ENCODE data around the gene CHCHD3.
A peak's percentile ranks its signal among the peaks of the same experiment; 100 is the strongest.
"Not testable (repeated sequence)": the region's sequence is repeated elsewhere in the genome, so short reads cannot be mapped to it uniquely, and the experiment has no call there.

Gene CHCHD3

GRCh38 chr7:133009426-133010252 lies 72.3 kb downstream of the CHCHD3 start:
- FAIRE-seq (no peak), DNase-seq (ENCODE audit: low spot score) (no peak)

GRCh38 chr7:133007961-133008360 lies 73.9 kb downstream of the CHCHD3 start:
- no peak for FAIRE-seq

GRCh38 chr7:133003052-133003910 lies 78.6 kb downstream of the CHCHD3 start:
- DNase-seq (ENCODE audit: low spot score) (no peak), FAIRE-seq (peak; percentile 7)

More at GRCh38 chr7:133007961-133008360, 73.9 kb downstream of the CHCHD3 start:
- DNase-seq (ENCODE audit: low spot score) = no peak

- FAIRE-seq = no peak
- no peak for DNase-seq (ENCODE audit: low spot score)
These were observed 80.2 kb downstream of the CHCHD3 start for GRCh38 chr7:133001727-133002126.

- no peak for DNase-seq (ENCODE audit: low spot score)
- FAIRE-seq = no peak
These were observed 82.0 kb downstream of the CHCHD3 start for GRCh38 chr7:132999845-133000244.

- no peak for FAIRE-seq
- DNase-seq (ENCODE audit: low spot score) = no peak
These were observed 83.1 kb downstream of the CHCHD3 start for GRCh38 chr7:132998763-132999162.

GRCh38 chr7:132997505-132997904 lies 84.4 kb downstream of the CHCHD3 start:
- FAIRE-seq = no peak

GRCh38 chr7:132996581-132997242 lies 85.2 kb downstream of the CHCHD3 start:
- DNase-seq (ENCODE audit: low spot score) (no peak), FAIRE-seq (no peak)

More at GRCh38 chr7:132997505-132997904, 84.4 kb downstream of the CHCHD3 start:
- DNase-seq (ENCODE audit: low spot score) = no peak

- no peak for FAIRE-seq
- no peak for DNase-seq (ENCODE audit: low spot score)
These were observed 88.4 kb downstream of the CHCHD3 start for GRCh38 chr7:132993377-132994013.

- DNase-seq (ENCODE audit: low spot score) (no peak), FAIRE-seq (no peak)
These were observed 90.0 kb downstream of the CHCHD3 start for GRCh38 chr7:132991615-132992587.

GRCh38 chr7:132988117-132988516 lies 93.8 kb downstream of the CHCHD3 start:
- no peak for FAIRE-seq
- no peak for DNase-seq (ENCODE audit: low spot score)

GRCh38 chr7:132980402-132980801 lies 101.5 kb downstream of the CHCHD3 start:
- FAIRE-seq (no peak), DNase-seq (ENCODE audit: low spot score) (no peak)

- FAIRE-seq (no peak), DNase-seq (ENCODE audit: low spot score) (no peak)
These were observed 102.4 kb downstream of the CHCHD3 start for GRCh38 chr7:132979524-132979923.

GRCh38 chr7:132977234-132977633 lies 104.7 kb downstream of the CHCHD3 start:
- FAIRE-seq (no peak), DNase-seq (ENCODE audit: low spot score) (no peak)

GRCh38 chr7:132972745-132973144 lies 109.1 kb downstream of the CHCHD3 start:
- FAIRE-seq = no peak
- no peak for DNase-seq (ENCODE audit: low spot score)

GRCh38 chr7:132970257-132970656 lies 111.6 kb downstream of the CHCHD3 start:
- DNase-seq (ENCODE audit: low spot score) (no peak), FAIRE-seq (no peak)

- DNase-seq (ENCODE audit: low spot score) (no peak), FAIRE-seq (no peak)
These were observed 112.4 kb downstream of the CHCHD3 start for GRCh38 chr7:132969520-132969919.

GRCh38 chr7:132967470-132967848 lies 114.4 kb downstream of the CHCHD3 start:
- FAIRE-seq; DNase-seq (ENCODE audit: low spot score): not testable (repeated sequence)

- FAIRE-seq (no peak), DNase-seq (ENCODE audit: low spot score) (no peak)
These were observed 115.0 kb downstream of the CHCHD3 start for GRCh38 chr7:132966754-132967469.
